Measurements from ENCODE around the gene CR1L.
"Not testable (repeated sequence)": the region's sequence is repeated elsewhere in the genome, so short reads cannot be mapped to it uniquely, and the experiment has no call there.

DNA sequence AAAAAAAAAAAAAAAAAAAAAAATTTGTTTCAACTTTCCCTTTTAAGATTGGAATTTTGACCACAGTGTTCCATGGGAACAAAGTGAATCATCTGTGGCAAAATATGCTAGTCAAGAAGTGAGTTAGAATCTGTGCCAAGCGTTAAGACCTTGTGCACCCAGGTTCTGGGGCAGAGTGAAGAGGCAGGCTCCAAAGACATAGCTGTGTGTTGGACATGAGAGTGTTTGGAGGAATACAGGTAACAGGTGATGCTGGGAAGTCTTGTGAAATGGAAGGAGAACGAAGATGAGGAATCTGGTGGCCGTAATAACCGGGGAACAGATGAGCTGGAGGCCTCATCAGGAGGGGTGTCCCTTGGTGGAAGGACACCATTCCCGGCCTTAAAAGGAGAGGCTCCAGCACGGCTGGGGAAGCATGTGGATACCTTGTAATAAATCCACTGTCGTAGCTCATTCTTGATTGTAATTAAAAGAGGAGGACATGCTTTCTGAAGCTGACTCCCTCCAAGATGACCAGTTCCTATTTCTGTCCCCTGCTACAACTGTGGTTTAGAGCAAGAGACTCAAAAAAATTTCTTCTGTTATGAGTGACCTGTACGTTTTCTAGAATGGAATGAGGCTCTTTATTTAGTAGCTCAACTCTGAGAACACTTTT is 92.7 kb downstream of the CR1L start:
- TF ChIP-seq, protein P1, sequence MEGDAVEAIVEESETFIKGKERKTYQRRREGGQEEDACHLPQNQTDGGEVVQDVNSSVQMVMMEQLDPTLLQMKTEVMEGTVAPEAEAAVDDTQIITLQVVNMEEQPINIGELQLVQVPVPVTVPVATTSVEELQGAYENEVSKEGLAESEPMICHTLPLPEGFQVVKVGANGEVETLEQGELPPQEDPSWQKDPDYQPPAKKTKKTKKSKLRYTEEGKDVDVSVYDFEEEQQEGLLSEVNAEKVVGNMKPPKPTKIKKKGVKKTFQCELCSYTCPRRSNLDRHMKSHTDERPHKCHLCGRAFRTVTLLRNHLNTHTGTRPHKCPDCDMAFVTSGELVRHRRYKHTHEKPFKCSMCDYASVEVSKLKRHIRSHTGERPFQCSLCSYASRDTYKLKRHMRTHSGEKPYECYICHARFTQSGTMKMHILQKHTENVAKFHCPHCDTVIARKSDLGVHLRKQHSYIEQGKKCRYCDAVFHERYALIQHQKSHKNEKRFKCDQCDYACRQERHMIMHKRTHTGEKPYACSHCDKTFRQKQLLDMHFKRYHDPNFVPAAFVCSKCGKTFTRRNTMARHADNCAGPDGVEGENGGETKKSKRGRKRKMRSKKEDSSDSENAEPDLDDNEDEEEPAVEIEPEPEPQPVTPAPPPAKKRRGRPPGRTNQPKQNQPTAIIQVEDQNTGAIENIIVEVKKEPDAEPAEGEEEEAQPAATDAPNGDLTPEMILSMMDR (IDR thresholded peaks at IDR 0.05; ENCODE audit: poor library complexity, severe bottlenecking): not testable (repeated sequence)
- not testable (repeated sequence) for TF ChIP-seq TAF1 (IDR thresholded peaks at IDR 0.05; ENCODE audit: low read depth); EP300 (conservative IDR thresholded peaks at IDR 0.05; ENCODE audit: poor library complexity, severe bottlenecking); POLR2AphosphoS5 (IDR thresholded peaks at IDR 0.05); SMC3 (conservative IDR thresholded peaks at IDR 0.05; ENCODE audit: poor library complexity)
